Keratinocyte (primary cell): Measurements from ENCODE around the gene TNFRSF6B. TPM values are rescaled to one million over a fixed set of nuclear protein-coding genes. Genes with fewer than 3 reads are reported as not detected.

Experiments
- DNase-seq: peaks from one replicate; pipeline ENCODE4 v3.0.0-alpha.2; 2011; ENCODE audit warnings: low read depth, missing footprints, low spot score
- FAIRE-seq: peaks from 2 replicates; lab custom pipeline; 2011; peaks lifted over from hg19 to GRCh38; lab: Jason Lieb, UNC
- H2AFZ ChIP-seq: 2 replicates; pipeline ENCODE4 v1.6.0; 2012; ENCODE audit warnings: low read length, control low read depth, inconsistent platforms; ENCODE audit not compliant: control insufficient read depth
- H3K27ac ChIP-seq: 2 replicates; pipeline ENCODE4 v1.5.1; 2011; ENCODE audit warnings: low read length; ENCODE audit not compliant: control insufficient read depth, insufficient read depth
- H3K27me3 ChIP-seq: 3 replicates; pipeline ENCODE4 v1.6.0; 2011; ENCODE audit warnings: low read length; ENCODE audit not compliant: control insufficient read depth, insufficient read depth; ENCODE audit errors: extremely low read depth
- H3K36me3 ChIP-seq, 2 experiments: 2 replicates in 1 of 2; 3 replicates in 1 of 2; pipeline ENCODE4 v1.5.1; 2011; ENCODE audit warnings: low read length in 2 of 2, mild to moderate bottlenecking in 1 of 2; ENCODE audit not compliant: control insufficient read depth in 2 of 2, insufficient read depth in 2 of 2; ENCODE audit errors: extremely low read depth in 1 of 2
- H3K4me1 ChIP-seq: 3 replicates; pipeline ENCODE4 v1.5.1; 2011; ENCODE audit warnings: low read length; ENCODE audit not compliant: control insufficient read depth, insufficient read depth; ENCODE audit errors: extremely low read depth
- H3K4me2 ChIP-seq: 3 replicates; pipeline ENCODE4 v1.6.0; 2011; ENCODE audit warnings: low read depth, low read length; ENCODE audit not compliant: control insufficient read depth, insufficient read depth; ENCODE audit errors: extremely low read depth
- H3K4me3 ChIP-seq, 3 experiments: fragments of 200-600 bp in 1 of 3; sonication (generic) in 1 of 3; 2 replicates in 2 of 3; 3 replicates in 1 of 3; pipeline ENCODE4 v1.5.1; 2011 to 2016; ENCODE audit warnings: low read length in 3 of 3, mild to moderate bottlenecking in 3 of 3, control low read depth in 2 of 3, inconsistent platforms in 1 of 3, low read depth in 1 of 3, mixed read lengths in 1 of 3, mixed run types in 1 of 3, moderate library complexity in 1 of 3; ENCODE audit not compliant: control insufficient read depth in 2 of 3, insufficient read depth in 2 of 3; ENCODE audit errors: extremely low read depth in 1 of 3
- H3K79me2 ChIP-seq: 2 replicates; pipeline ENCODE4 v1.6.0; 2012; ENCODE audit warnings: low read length; ENCODE audit not compliant: control insufficient read depth, insufficient read depth
- H3K9ac ChIP-seq: 3 replicates; pipeline ENCODE4 v1.6.0; 2011; ENCODE audit warnings: low read length; ENCODE audit not compliant: control insufficient read depth, insufficient read depth; ENCODE audit errors: extremely low read depth
- H3K9me1 ChIP-seq: 3 replicates; pipeline ENCODE4 v1.6.0; 2011; ENCODE audit warnings: low read length; ENCODE audit not compliant: control insufficient read depth, insufficient read depth; ENCODE audit errors: extremely low read depth
- H3K9me3 ChIP-seq: 2 replicates; pipeline ENCODE4 v1.5.1; 2012; ENCODE audit warnings: low read depth, low read length; ENCODE audit not compliant: control insufficient read depth
- H4K20me1 ChIP-seq: 3 replicates; pipeline ENCODE4 v1.6.0; 2011; ENCODE audit warnings: low read length; ENCODE audit not compliant: control insufficient read depth, insufficient read depth; ENCODE audit errors: extremely low read depth
- EZH2 ChIP-seq: IDR thresholded peaks from one replicate; pipeline ENCODE4 v1.6.1; 2012; ENCODE audit warnings: inconsistent platforms, mild to moderate bottlenecking, low read length, moderate library complexity
- dilution Hi-C: fragments of 300-500 bp; cut with MboI; formaldehyde crosslinking; loops from one replicate; pipeline ENCODE4 v1.7.0; 2020; ENCODE audit warnings: low sequenced_read_pairs; ENCODE audit not compliant: extremely low pct_ligation_motif_present
- polyA plus RNA-seq, 5 experiments: library from polyadenylated mRNA; depleted of rRNA in 3 of 5; stranded (reverse) in 3 of 5; stranded (forward) in 1 of 5; unstranded in 1 of 5; fragments of >200 nt; gene quantifications; 1 replicate in 1 of 5; 2 replicates in 3 of 5; 3 replicates in 1 of 5; pipeline versions ENCODE4 v1.2.1 to v1.2.3, GENCODE V29; 2011 to 2012; ENCODE audit warnings: missing spikeins in 2 of 5, low read depth in 1 of 5, low replicate concordance in 1 of 5
- TF ChIP-seq, protein P1 (sequence below), 3 experiments: IDR thresholded peaks in 1 of 3; conservative IDR thresholded peaks in 1 of 3; optimal IDR thresholded peaks in 1 of 3; 2 replicates in 2 of 3; 3 replicates in 1 of 3; pipeline versions ENCODE3 to v1.5.1; 2011; ENCODE audit warnings: low read length in 3 of 3, mild to moderate bottlenecking in 3 of 3, moderate library complexity in 2 of 3, control low read depth in 1 of 3, inconsistent platforms in 1 of 3; ENCODE audit not compliant: insufficient read depth in 2 of 3; ENCODE audit errors: extremely low read depth in 1 of 3

Gene TNFRSF6B
- polyA plus RNA-seq, 1 donor (not counting 4 experiments of a cell fraction or from before 2014, with no cell fraction given) = 51.9 TPM

- no peak for FAIRE-seq
- H3K27ac ChIP-seq = no peak overlapping the region
- no peak overlapping the region for H2AFZ ChIP-seq
- no peaks in the 10 kb centered on the region for H3K9me3 ChIP-seq
- H3K4me3 ChIP-seq = no peak overlapping the region
- TF ChIP-seq, protein P1, sequence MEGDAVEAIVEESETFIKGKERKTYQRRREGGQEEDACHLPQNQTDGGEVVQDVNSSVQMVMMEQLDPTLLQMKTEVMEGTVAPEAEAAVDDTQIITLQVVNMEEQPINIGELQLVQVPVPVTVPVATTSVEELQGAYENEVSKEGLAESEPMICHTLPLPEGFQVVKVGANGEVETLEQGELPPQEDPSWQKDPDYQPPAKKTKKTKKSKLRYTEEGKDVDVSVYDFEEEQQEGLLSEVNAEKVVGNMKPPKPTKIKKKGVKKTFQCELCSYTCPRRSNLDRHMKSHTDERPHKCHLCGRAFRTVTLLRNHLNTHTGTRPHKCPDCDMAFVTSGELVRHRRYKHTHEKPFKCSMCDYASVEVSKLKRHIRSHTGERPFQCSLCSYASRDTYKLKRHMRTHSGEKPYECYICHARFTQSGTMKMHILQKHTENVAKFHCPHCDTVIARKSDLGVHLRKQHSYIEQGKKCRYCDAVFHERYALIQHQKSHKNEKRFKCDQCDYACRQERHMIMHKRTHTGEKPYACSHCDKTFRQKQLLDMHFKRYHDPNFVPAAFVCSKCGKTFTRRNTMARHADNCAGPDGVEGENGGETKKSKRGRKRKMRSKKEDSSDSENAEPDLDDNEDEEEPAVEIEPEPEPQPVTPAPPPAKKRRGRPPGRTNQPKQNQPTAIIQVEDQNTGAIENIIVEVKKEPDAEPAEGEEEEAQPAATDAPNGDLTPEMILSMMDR (optimal IDR thresholded peaks at IDR 0.05 in 1 of 3, IDR thresholded peaks at IDR 0.05 in 1 of 3, conservative IDR thresholded peaks at IDR 0.05 in 1 of 3; ENCODE audit: extremely low read depth in 1 of 3, insufficient read depth in 2 of 3, low read length in 3 of 3) = no peak
- no peak for TF ChIP-seq EZH2
- H4K20me1 ChIP-seq = no peaks in the 10 kb centered on the region
- H3K27me3 ChIP-seq = no peaks in the 10 kb centered on the region
- no peak for DNase-seq
- peaks cover 16% of the 10 kb centered on the region for H3K4me1 ChIP-seq
- H3K9ac ChIP-seq = no peak overlapping the region
- H3K4me2 ChIP-seq = no peak overlapping the region
- dilution Hi-C loops = no loop called here
- no peaks in the 10 kb centered on the region for H3K79me2 ChIP-seq
- peaks cover 17% of the 10 kb centered on the region in 2 experiments for H3K36me3 ChIP-seq
- H3K9me1 ChIP-seq = no peaks in the 10 kb centered on the region
Measured at GRCh38 chr20:63678071-63678470, 18.4 kb upstream of the TNFRSF6B start.

GRCh38 chr20:63678667-63679465 is 17.6 kb upstream of the TNFRSF6B start:
- no peak for FAIRE-seq

More at GRCh38 chr20:63678667-63679465, 17.6 kb upstream of the TNFRSF6B start:
- Histone ChIP-seq H3K79me2 (no peaks in the 10 kb centered on the region), H3K9me1 (no peaks in the 10 kb centered on the region), H3K4me3 (no peak overlapping the region), H3K9ac (no peak overlapping the region), H3K27me3 (no peaks in the 10 kb centered on the region), H3K4me1 (peaks cover 21% of the 10 kb centered on the region), H3K9me3 (no peaks in the 10 kb centered on the region), H3K4me2 (no peak overlapping the region), H3K36me3 (peaks cover 17 to 21% of the 10 kb centered on the region in 2 experiments), H4K20me1 (no peaks in the 10 kb centered on the region), H3K27ac (no peak overlapping the region), H2AFZ (no peak overlapping the region)
- DNase-seq = no peak
- dilution Hi-C loops = no loop called here
- TF ChIP-seq, protein P1 (optimal IDR thresholded peaks at IDR 0.05 in 1 of 3, IDR thresholded peaks at IDR 0.05 in 1 of 3, conservative IDR thresholded peaks at IDR 0.05 in 1 of 3; ENCODE audit: extremely low read depth in 1 of 3, insufficient read depth in 2 of 3, low read length in 3 of 3) = no peak
- no peak for TF ChIP-seq EZH2
